Measurements from ENCODE around the gene LRRC72. TPM values are rescaled to one million over a fixed set of nuclear protein-coding genes. Genes with fewer than 3 reads are reported as not detected.

The LRRC72 gene
- total RNA-seq, 3 donors from 2014 or later (not counting 1 experiment from before 2014, with no cell fraction given) = not detected

DNA sequence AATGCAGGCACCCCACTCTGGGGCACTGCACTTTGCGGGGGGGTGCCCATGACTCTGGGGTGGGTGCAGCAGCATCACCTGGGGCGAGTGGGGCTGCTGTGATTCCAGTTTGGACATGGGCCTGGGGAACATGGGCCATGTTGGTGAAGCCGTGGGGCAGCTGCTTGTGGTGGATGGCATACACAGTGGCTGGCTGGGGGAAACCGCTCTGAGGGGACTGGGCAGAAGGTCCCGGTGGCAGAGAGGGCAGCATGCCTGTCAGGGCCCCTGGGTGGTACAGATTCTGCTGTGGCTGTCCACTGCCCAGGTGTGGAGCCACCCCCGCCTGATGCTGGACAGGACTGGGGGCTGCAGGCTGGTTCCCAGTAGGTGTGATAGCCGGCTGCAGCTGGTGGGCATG is 57.2 kb downstream of the LRRC72 start:
- no peaks in the 10 kb centered on the region for H3K4me1 Mint-ChIP-seq
- no peak overlapping the region for H3K4me3 Mint-ChIP-seq
- Histone ChIP-seq H3K4me1 (ENCODE audit: control insufficient read depth, insufficient read depth, low read length) (no peaks in the 10 kb centered on the region), H3K36me3 (ENCODE audit: control insufficient read depth, insufficient read depth, low read length) (no peaks in the 10 kb centered on the region), H3K27ac (ENCODE audit: low read length) (no peak overlapping the region), H3K27me3 (ENCODE audit: control insufficient read depth, insufficient read depth, low read length) (no peaks in the 10 kb centered on the region), H3K9me3 (ENCODE audit: control insufficient read depth, insufficient read depth, low read length) (no peaks in the 10 kb centered on the region), H3K4me3 (ENCODE audit: low read length) (no peak overlapping the region)
- peaks cover 0 to 4% of the 10 kb centered on the region in 2 donors for H3K27me3 Mint-ChIP-seq (ENCODE audit: low read depth in 2 of 2)
- ATAC-seq = no peak
- no peaks in the 10 kb centered on the region for H3K9me3 Mint-ChIP-seq
- TF ChIP-seq, protein P1, sequence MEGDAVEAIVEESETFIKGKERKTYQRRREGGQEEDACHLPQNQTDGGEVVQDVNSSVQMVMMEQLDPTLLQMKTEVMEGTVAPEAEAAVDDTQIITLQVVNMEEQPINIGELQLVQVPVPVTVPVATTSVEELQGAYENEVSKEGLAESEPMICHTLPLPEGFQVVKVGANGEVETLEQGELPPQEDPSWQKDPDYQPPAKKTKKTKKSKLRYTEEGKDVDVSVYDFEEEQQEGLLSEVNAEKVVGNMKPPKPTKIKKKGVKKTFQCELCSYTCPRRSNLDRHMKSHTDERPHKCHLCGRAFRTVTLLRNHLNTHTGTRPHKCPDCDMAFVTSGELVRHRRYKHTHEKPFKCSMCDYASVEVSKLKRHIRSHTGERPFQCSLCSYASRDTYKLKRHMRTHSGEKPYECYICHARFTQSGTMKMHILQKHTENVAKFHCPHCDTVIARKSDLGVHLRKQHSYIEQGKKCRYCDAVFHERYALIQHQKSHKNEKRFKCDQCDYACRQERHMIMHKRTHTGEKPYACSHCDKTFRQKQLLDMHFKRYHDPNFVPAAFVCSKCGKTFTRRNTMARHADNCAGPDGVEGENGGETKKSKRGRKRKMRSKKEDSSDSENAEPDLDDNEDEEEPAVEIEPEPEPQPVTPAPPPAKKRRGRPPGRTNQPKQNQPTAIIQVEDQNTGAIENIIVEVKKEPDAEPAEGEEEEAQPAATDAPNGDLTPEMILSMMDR (IDR thresholded peaks at IDR 0.05) = no peak
- WGBS (ENCODE audit: insufficient coverage) = 91% methylated on average over 7 of the region's 7 CpGs
- intact Hi-C loops (cut with micrococcal nuclease) = no loop called here
- no peak overlapping the region for H3K27ac Mint-ChIP-seq
- no peaks in the 10 kb centered on the region for H3K36me3 Mint-ChIP-seq
- no peak for DNase-seq

DNA sequence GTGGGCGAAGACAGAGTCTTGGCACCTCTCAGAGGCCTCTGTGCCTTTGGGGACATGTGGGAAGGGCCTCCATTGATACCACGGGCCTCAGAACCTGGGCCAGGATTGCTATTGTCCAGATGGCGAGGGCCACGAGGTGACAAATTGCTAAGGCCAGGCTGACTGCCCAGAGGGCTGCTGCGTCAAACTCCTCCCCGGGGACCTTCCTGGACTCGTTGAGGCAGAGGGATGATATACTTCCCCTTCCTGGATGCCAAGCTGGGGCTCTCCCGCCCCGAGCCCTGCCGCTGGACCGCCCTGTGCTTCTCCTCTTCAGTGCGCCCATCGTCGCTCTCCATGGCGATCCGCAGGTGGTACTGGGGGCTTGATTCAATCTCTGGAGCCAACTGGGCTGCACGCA is 58.9 kb downstream of the LRRC72 start:
- WGBS (ENCODE audit: insufficient coverage) = 94% methylated on average over 17 of the region's 17 CpGs
- TF ChIP-seq, protein P1 (IDR thresholded peaks at IDR 0.05) = no peak
- Histone ChIP-seq H3K36me3 (ENCODE audit: control insufficient read depth, insufficient read depth, low read length) (no peaks in the 10 kb centered on the region), H3K4me3 (ENCODE audit: low read length) (no peak overlapping the region), H3K27me3 (ENCODE audit: control insufficient read depth, insufficient read depth, low read length) (no peaks in the 10 kb centered on the region), H3K9me3 (ENCODE audit: control insufficient read depth, insufficient read depth, low read length) (no peaks in the 10 kb centered on the region), H3K27ac (ENCODE audit: low read length) (no peak overlapping the region), H3K4me1 (ENCODE audit: control insufficient read depth, insufficient read depth, low read length) (no peaks in the 10 kb centered on the region)
- DNase-seq (no peak), ATAC-seq (no peak)
- Mint-ChIP-seq H3K9me3 (no peaks in the 10 kb centered on the region), H3K27ac (no peak overlapping the region), H3K4me3 (no peak overlapping the region), H3K27me3 (ENCODE audit: low read depth in 2 of 2) (peaks cover 0 to 4% of the 10 kb centered on the region in 2 donors), H3K36me3 (no peaks in the 10 kb centered on the region), H3K4me1 (no peaks in the 10 kb centered on the region)
- intact Hi-C loops (cut with micrococcal nuclease) = no loop called here

DNA sequence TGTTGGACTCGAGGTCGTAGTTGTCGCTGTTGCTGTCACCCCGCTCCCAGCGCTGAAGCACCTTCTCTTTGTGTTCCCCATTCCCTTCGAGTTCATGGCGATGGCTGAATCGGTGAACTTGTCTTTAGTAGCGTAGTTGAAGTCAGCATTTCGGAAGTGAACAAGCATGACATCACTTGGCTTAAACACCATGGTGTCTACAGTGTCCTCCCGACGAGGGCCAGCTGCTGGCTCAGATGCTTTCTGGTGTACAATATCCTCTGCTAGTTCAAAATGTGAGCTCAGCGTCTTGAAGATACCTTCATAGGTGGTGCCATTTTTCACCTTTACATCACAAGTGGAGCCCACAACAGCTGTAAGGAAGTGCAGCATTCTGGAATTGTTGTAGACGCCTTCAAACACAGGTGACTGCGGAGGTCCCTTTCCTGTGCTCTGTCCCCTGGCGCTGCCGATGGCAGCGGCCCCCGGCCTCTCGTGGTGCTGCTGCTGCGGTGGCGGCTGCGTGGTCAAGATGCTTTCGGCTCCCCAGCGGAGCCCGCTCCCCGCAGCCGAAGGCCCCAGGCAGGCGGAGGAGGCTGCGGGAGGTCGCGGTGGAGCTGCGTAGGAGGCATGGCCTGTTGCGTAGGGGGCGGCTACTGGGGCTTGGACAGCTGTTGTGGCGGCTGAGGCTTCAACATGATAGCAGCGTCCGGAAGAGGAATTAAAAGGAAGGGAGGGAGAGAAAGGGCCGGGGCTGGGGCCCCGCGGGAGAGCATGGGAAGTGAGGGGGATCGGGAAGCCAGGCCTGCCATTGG is 59.7 kb downstream of the LRRC72 start:
- no peak overlapping the region for H3K4me3 ChIP-seq (ENCODE audit: low read length)
- 81% methylated on average over 42 of the region's 42 CpGs for WGBS (ENCODE audit: insufficient coverage)
- TF ChIP-seq, protein P1 (IDR thresholded peaks at IDR 0.05) = no peak

DNA sequence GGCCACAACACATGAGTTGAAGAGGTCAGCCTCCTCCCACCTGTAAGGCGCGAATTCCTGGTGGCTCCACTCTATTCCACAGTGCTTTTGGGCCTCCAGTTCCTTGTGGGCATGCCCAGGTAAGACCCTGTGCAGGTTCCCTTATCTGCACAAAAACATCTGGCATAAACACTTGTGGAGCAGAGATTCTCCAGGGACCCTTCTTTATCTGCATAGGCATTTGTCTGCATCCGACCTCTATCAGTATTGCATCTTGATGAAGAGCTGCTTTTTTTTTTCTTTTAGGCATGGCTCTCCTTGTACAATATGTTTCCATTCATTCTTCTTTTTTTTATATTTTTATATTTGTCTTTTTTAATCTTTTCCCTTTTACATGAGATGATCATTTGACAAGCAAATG is 60.5 kb downstream of the LRRC72 start:
- DNase-seq = no peak
- H3K4me3 ChIP-seq (ENCODE audit: low read length) = no peak overlapping the region
- no peak overlapping the region for H3K27ac Mint-ChIP-seq
- H3K4me1 Mint-ChIP-seq = no peaks in the 10 kb centered on the region
- peaks cover 0 to 4% of the 10 kb centered on the region in 2 donors for H3K27me3 Mint-ChIP-seq (ENCODE audit: low read depth in 2 of 2)
- no peak overlapping the region for H3K4me3 Mint-ChIP-seq
- no peaks in the 10 kb centered on the region for H3K27me3 ChIP-seq (ENCODE audit: control insufficient read depth, insufficient read depth, low read length)
- no peak for ATAC-seq
- no peaks in the 10 kb centered on the region for H3K4me1 ChIP-seq (ENCODE audit: control insufficient read depth, insufficient read depth, low read length)
- no peaks in the 10 kb centered on the region for H3K9me3 ChIP-seq (ENCODE audit: control insufficient read depth, insufficient read depth, low read length)
- 96% methylated on average over 3 of the region's 3 CpGs for WGBS (ENCODE audit: insufficient coverage)
- H3K36me3 ChIP-seq (ENCODE audit: control insufficient read depth, insufficient read depth, low read length) = no peaks in the 10 kb centered on the region
- intact Hi-C loops (cut with micrococcal nuclease) = no loop called here
- TF ChIP-seq, protein P1 (IDR thresholded peaks at IDR 0.05) = no peak
- H3K36me3 Mint-ChIP-seq = no peaks in the 10 kb centered on the region
- H3K9me3 Mint-ChIP-seq = no peaks in the 10 kb centered on the region
- no peak overlapping the region for H3K27ac ChIP-seq (ENCODE audit: low read length)

More for the DNA sequence above, 59.7 kb downstream of the LRRC72 start:
- H3K36me3 Mint-ChIP-seq = no peaks in the 10 kb centered on the region
- no peaks in the 10 kb centered on the region for H3K9me3 ChIP-seq (ENCODE audit: control insufficient read depth, insufficient read depth, low read length)
- H3K27me3 Mint-ChIP-seq (ENCODE audit: low read depth in 2 of 2) = peaks cover 0 to 4% of the 10 kb centered on the region in 2 donors
- ATAC-seq (peak in 2 of 3 donors; percentile 48 to 53), DNase-seq (no peak)
- H3K27ac Mint-ChIP-seq = no peak overlapping the region
- H3K27ac ChIP-seq (ENCODE audit: low read length) = no peak overlapping the region
- intact Hi-C loops (cut with micrococcal nuclease) = no loop called here
- no peaks in the 10 kb centered on the region for H3K36me3 ChIP-seq (ENCODE audit: control insufficient read depth, insufficient read depth, low read length)
- no peaks in the 10 kb centered on the region for H3K4me1 ChIP-seq (ENCODE audit: control insufficient read depth, insufficient read depth, low read length)
- H3K4me1 Mint-ChIP-seq = no peaks in the 10 kb centered on the region
- no peak overlapping the region for H3K4me3 Mint-ChIP-seq
- no peaks in the 10 kb centered on the region for H3K9me3 Mint-ChIP-seq
- H3K27me3 ChIP-seq (ENCODE audit: control insufficient read depth, insufficient read depth, low read length) = no peaks in the 10 kb centered on the region

Data from natural killer cell (primary cell).